K562 (cell line): ENCODE data around the gene EFS.

Source experiments
- CTCF ChIP-seq, 3 experiments: IDR thresholded peaks in 2 of 3; conservative IDR thresholded peaks in 1 of 3; 2 replicates each; pipeline ENCODE4 v1.5.1; 2011 to 2012; ENCODE audit warnings: low read length in 3 of 3, mild to moderate bottlenecking in 3 of 3, control low read depth in 2 of 3, improper control_type of control experiment in 1 of 3, inconsistent platforms in 1 of 3, low read depth in 1 of 3, mixed read lengths in 1 of 3, moderate library complexity in 1 of 3; ENCODE audit not compliant: insufficient read depth in 2 of 3
- EP300 ChIP-seq: IDR thresholded peaks from 2 replicates; pipeline ENCODE4 v1.6.1; 2012; ENCODE audit warnings: low read length, improper control_type of control experiment
- EZH2 ChIP-seq: IDR thresholded peaks from 2 replicates; pipeline ENCODE4 v1.6.1; 2012; ENCODE audit warnings: low read depth, mild to moderate bottlenecking, inconsistent platforms, low read length, borderline replicate concordance
- HDAC6 ChIP-seq: IDR thresholded peaks from 2 replicates; pipeline ENCODE4 v1.6.1; 2012; ENCODE audit warnings: low read depth, mild to moderate bottlenecking, control low read depth, inconsistent platforms, low read length, moderate library complexity
- MAX ChIP-seq: sonication (generic); formaldehyde crosslinking; IDR thresholded peaks from 2 replicates; pipeline ENCODE4 v1.9.0; 2022; ENCODE audit warnings: mild to moderate bottlenecking, missing genetic modification reagents
- NFE2L1 ChIP-seq: fragments of 450-650 bp; IDR thresholded peaks from 2 replicates; pipeline ENCODE4 v1.6.1; 2016; ENCODE audit warnings: missing genetic modification characterization, low read depth, mild to moderate bottlenecking, missing compliant biosample characterization, moderate library complexity, borderline replicate concordance
- SMARCA4 ChIP-seq: fragments of 450-650 bp; IDR thresholded peaks from 2 replicates; pipeline ENCODE4 v1.6.1; 2016
- STAG1 ChIP-seq: sonication (generic); formaldehyde crosslinking; IDR thresholded peaks from 2 replicates; pipeline ENCODE4 v1.5.0; 2020; ENCODE audit warnings: missing genetic modification reagents, borderline replicate concordance
- ZFP36 ChIP-seq: fragments of 150-350 bp; IDR thresholded peaks from 2 replicates; pipeline ENCODE4 v1.6.1; 2018; ENCODE audit warnings: low read length, low read depth; ENCODE audit not compliant: partially characterized antibody
- TF ChIP-seq, protein P1 (sequence below): fragments of 250-450 bp; sonication (Bioruptor Pico); IDR thresholded peaks from 2 replicates; pipeline ENCODE4 v1.5.0; 2020; ENCODE audit warnings: mild to moderate bottlenecking, borderline replicate concordance

- TF ChIP-seq NFE2L1 (no peak), SMARCA4 (no peak), EZH2 (no peak), ZFP36 (no peak), STAG1 (CRISPR knock-in tag) (no peak), MAX (CRISPR knock-in tag) (no peak), CTCF (IDR thresholded peaks at IDR 0.05 in 2 of 3, conservative IDR thresholded peaks at IDR 0.05 in 1 of 3; ENCODE audit: insufficient read depth in 2 of 3, low read depth in 1 of 3, low read length in 3 of 3) (no peak), EP300 (no peak), HDAC6 (no peak)
- TF ChIP-seq, protein P1, sequence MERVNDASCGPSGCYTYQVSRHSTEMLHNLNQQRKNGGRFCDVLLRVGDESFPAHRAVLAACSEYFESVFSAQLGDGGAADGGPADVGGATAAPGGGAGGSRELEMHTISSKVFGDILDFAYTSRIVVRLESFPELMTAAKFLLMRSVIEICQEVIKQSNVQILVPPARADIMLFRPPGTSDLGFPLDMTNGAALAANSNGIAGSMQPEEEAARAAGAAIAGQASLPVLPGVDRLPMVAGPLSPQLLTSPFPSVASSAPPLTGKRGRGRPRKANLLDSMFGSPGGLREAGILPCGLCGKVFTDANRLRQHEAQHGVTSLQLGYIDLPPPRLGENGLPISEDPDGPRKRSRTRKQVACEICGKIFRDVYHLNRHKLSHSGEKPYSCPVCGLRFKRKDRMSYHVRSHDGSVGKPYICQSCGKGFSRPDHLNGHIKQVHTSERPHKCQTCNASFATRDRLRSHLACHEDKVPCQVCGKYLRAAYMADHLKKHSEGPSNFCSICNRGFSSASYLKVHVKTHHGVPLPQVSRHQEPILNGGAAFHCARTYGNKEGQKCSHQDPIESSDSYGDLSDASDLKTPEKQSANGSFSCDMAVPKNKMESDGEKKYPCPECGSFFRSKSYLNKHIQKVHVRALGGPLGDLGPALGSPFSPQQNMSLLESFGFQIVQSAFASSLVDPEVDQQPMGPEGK (CRISPR knock-in tag): no peak
These were observed 42.7 kb upstream of the EFS start, which contains the start of gene MYH6 for GRCh38 chr14:23407516-23408306.
